ENCODE measurements around the gene NEURL1. TPM values are rescaled to one million over a fixed set of nuclear protein-coding genes. Genes with fewer than 3 reads are reported as not detected.

Gene NEURL1
- total RNA-seq, 1 donor from 2014 or later: 0.64 TPM

DNA sequence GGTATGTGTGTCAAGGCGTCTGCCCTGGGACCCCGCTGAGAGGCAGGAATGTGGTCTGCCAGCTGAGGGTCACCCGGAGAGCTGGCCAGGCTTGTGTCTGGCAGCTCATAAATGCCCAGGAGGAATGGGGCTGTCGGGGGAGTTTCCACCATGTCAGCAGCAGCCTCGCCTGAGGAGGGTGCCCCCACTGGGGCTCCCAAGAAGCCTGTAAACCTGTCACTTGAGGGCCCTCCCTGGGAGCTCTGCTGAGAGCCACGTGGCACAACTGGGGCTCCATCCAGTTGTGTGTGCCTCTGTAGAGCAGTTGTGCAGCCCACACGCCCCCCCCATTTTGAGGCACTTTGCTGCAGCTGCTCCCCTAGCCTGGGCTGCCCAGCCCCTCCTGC lies 70.6 kb downstream of the NEURL1 start:
- intact Hi-C loops (cut with DNase I): no loop called here
- Histone ChIP-seq H3K36me3 (no peaks in the 10 kb centered on the region), H3K4me3 (no peak overlapping the region), H3K27ac (no peak overlapping the region), H3K9me3 (no peaks in the 10 kb centered on the region), H3K4me1 (no peaks in the 10 kb centered on the region), H3K27me3 (peaks cover 5% of the 10 kb centered on the region)
- DNase-seq (no peak), ATAC-seq (no peak)
- TF ChIP-seq CTCF (IDR thresholded peaks at IDR 0.05): no peak

DNA sequence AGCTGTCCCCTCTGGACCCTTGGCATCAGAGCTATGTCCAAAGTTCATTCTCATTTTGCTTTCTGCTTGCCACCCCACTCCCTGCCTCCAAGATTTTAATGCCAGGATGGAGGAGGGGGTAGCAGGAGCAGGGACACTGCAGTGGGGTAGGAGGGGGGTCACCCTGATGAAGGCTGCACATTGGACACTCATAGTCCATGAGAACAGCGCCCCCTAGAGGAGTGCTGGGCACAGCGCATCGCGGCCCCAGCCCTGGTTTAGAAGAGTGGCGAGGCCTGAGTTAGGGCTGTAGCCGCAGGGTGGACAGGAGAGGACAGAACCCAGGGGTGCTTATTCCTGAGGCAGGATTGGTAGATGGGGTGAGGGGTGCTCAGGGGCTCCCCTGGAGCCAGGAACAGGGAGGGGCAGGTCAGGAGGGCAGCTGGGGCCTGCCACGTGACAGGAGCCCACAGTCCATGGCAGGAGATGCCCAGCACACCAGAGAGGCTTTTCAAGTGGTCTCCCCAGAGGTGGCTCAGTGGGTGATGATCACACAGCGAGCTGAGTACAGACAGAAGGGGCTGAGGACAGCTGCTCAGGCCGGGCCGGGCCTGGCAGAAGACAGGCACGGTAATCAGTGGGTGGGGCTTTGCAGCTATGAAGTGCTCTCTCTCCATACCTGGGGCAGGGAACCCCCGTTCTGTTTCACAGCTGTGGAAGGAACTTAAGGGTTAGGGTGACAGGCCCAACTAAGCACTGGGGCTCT lies 71.4 kb downstream of the NEURL1 start:
- intact Hi-C loops (cut with DNase I): no loop called here
- ATAC-seq: peak; percentile 55
- no peak overlapping the region for H3K4me3 ChIP-seq
- no peaks in the 10 kb centered on the region for H3K9me3 ChIP-seq
- no peak overlapping the region for H3K27ac ChIP-seq
- H3K36me3 ChIP-seq: no peaks in the 10 kb centered on the region
- no peaks in the 10 kb centered on the region for H3K4me1 ChIP-seq
- TF ChIP-seq CTCF (IDR thresholded peaks at IDR 0.05): peak; percentile 48
- peaks cover 5% of the 10 kb centered on the region for H3K27me3 ChIP-seq
- no peak for DNase-seq

GRCh38 chr10:103566536-103566935 lies 73.0 kb downstream of the NEURL1 start:
- H3K36me3 ChIP-seq: no peaks in the 10 kb centered on the region
- TF ChIP-seq CTCF (IDR thresholded peaks at IDR 0.05): no peak
- ATAC-seq (no peak), DNase-seq (no peak)
- H3K27ac ChIP-seq: no peak overlapping the region
- intact Hi-C loops (cut with DNase I): no loop called here
- H3K4me3 ChIP-seq: no peak overlapping the region
- H3K9me3 ChIP-seq: no peaks in the 10 kb centered on the region
- H3K4me1 ChIP-seq: no peaks in the 10 kb centered on the region
- peaks cover 5% of the 10 kb centered on the region for H3K27me3 ChIP-seq

- Histone ChIP-seq H3K4me1 (no peaks in the 10 kb centered on the region), H3K36me3 (no peaks in the 10 kb centered on the region), H3K27ac (no peak overlapping the region), H3K9me3 (no peaks in the 10 kb centered on the region), H3K4me3 (no peak overlapping the region), H3K27me3 (peaks cover 5% of the 10 kb centered on the region)
- ATAC-seq (no peak), DNase-seq (no peak)
- no peak for TF ChIP-seq CTCF (IDR thresholded peaks at IDR 0.05)
- intact Hi-C loops (cut with DNase I): no loop called here
Measured at GRCh38 chr10:103568505-103568904, 75.0 kb downstream of the NEURL1 start.

GRCh38 chr10:103569896-103570295 lies 76.4 kb downstream of the NEURL1 start:
- H3K4me1 ChIP-seq: no peaks in the 10 kb centered on the region
- DNase-seq: no peak
- H3K4me3 ChIP-seq: no peak overlapping the region
- no peak overlapping the region for H3K27ac ChIP-seq
- TF ChIP-seq CTCF (IDR thresholded peaks at IDR 0.05): no peak
- intact Hi-C loops (cut with DNase I): no loop called here
- H3K9me3 ChIP-seq: no peaks in the 10 kb centered on the region
- no peak for ATAC-seq
- no peaks in the 10 kb centered on the region for H3K36me3 ChIP-seq
- no peaks in the 10 kb centered on the region for H3K27me3 ChIP-seq

Data from upper lobe of right lung (tissue), 1 donor.